Activated naive CD8-positive, alpha-beta T cell treated with anti-CD3 and anti-CD28 coated beads, Interleukin-2, amount 10 ng/mL, durations not matched to agents 7 days and 5 days (primary cell): ENCODE data around the gene B4GALT7. TPM values are rescaled to one million over a fixed set of nuclear protein-coding genes. Genes with fewer than 3 reads are reported as not detected.
"Not testable (repeated sequence)": the region's sequence is repeated elsewhere in the genome, so short reads cannot be mapped to it uniquely, and the experiment has no call there.

Experiments used
- ATAC-seq: fragments of 150-1000 bp; cut with Tn5 transposase; one replicate; pipeline ENCODE4 v1.10.0; 2021; ENCODE audit warnings: low read depth, moderate library complexity
- POLR2A ChIA-PET: fragments of 350-600 bp; sonication (Branson Sonifier 250); formaldehyde crosslinking; loops from one replicate; lab custom pipeline; 2021; ENCODE audit warnings: antibody characterized with exemption; lab: Charles Lee
- DNase-seq: peaks from one replicate; pipeline ENCODE4 v3.0.0; 2021
- H3K27ac Mint-ChIP-seq: one replicate; pipeline ENCODE4 v1.8.0; 2022; ENCODE audit warnings: mild to moderate bottlenecking, mixed read lengths
- H3K27me3 Mint-ChIP-seq: one replicate; pipeline ENCODE4 v1.8.0; 2022; ENCODE audit warnings: mild to moderate bottlenecking, moderate library complexity, mixed read lengths
- H3K36me3 Mint-ChIP-seq: one replicate; pipeline ENCODE4 v1.8.0; 2021; ENCODE audit warnings: mild to moderate bottlenecking, mixed read lengths
- H3K4me1 Mint-ChIP-seq: one replicate; pipeline ENCODE4 v1.8.0; 2021; ENCODE audit warnings: mixed read lengths
- H3K4me3 Mint-ChIP-seq: one replicate; pipeline ENCODE4 v1.8.0; 2022; ENCODE audit warnings: mild to moderate bottlenecking, moderate library complexity, mixed read lengths
- H3K9me3 Mint-ChIP-seq: one replicate; pipeline ENCODE4 v1.8.0; 2021; ENCODE audit warnings: mixed read lengths
- total RNA-seq, 2 experiments: library from RNA; stranded (reverse); gene quantifications; one replicate each; pipeline ENCODE4 v1.2.3, GENCODE V29; 2021

The B4GALT7 gene
- total RNA-seq, 2 experiments from 2014 or later, result 26.2 to 28.5 TPM

- DNase-seq (peak; percentile 72), ATAC-seq (peak; percentile 87)
- Mint-ChIP-seq H3K4me3 (no peak overlapping the region), H3K36me3 (peaks cover 2% of the 10 kb centered on the region), H3K9me3 (no peaks in the 10 kb centered on the region), H3K4me1 (peaks cover 4% of the 10 kb centered on the region), H3K27ac (peak overlapping the region; percentile 16), H3K27me3 (no peaks in the 10 kb centered on the region)
- POLR2A ChIA-PET, result no interaction called here
Observed at GRCh38 chr5:177607452-177608192, 7.7 kb downstream of the B4GALT7 start.

- peak overlapping the region; percentile 16 for H3K27ac Mint-ChIP-seq
- ATAC-seq (no peak), DNase-seq (no peak)
- H3K36me3 Mint-ChIP-seq, result peaks cover 2% of the 10 kb centered on the region
- H3K4me1 Mint-ChIP-seq, result peaks cover 5% of the 10 kb centered on the region
- POLR2A ChIA-PET, result no interaction called here
- no peaks in the 10 kb centered on the region for H3K9me3 Mint-ChIP-seq
- no peaks in the 10 kb centered on the region for H3K27me3 Mint-ChIP-seq
- no peak overlapping the region for H3K4me3 Mint-ChIP-seq
Observed at GRCh38 chr5:177608243-177609075, 8.5 kb downstream of the B4GALT7 start.

- H3K4me1 Mint-ChIP-seq, result peaks cover 5% of the 10 kb centered on the region
- H3K4me3 Mint-ChIP-seq, result no peak overlapping the region
- no peaks in the 10 kb centered on the region for H3K9me3 Mint-ChIP-seq
- ATAC-seq (no peak), DNase-seq (no peak)
- POLR2A ChIA-PET, result no interaction called here
- H3K27me3 Mint-ChIP-seq, result no peaks in the 10 kb centered on the region
- no peak overlapping the region for H3K27ac Mint-ChIP-seq
- peaks cover 2% of the 10 kb centered on the region for H3K36me3 Mint-ChIP-seq
Observed at GRCh38 chr5:177609076-177610059, 9.4 kb downstream of the B4GALT7 start.

GRCh38 chr5:177610131-177610769, 10.3 kb downstream of the B4GALT7 start:
- Mint-ChIP-seq H3K4me3 (no peak overlapping the region), H3K27me3 (no peaks in the 10 kb centered on the region), H3K36me3 (peaks cover 2% of the 10 kb centered on the region), H3K27ac (no peak overlapping the region), H3K4me1 (peaks cover 5% of the 10 kb centered on the region), H3K9me3 (no peaks in the 10 kb centered on the region)
- DNase-seq (no peak), ATAC-seq (no peak)
- POLR2A ChIA-PET, result no interaction called here

- Mint-ChIP-seq H3K27me3 (no peaks in the 10 kb centered on the region), H3K4me1 (peaks cover 5% of the 10 kb centered on the region), H3K36me3 (peaks cover 2% of the 10 kb centered on the region), H3K4me3 (no peak overlapping the region), H3K27ac (no peak overlapping the region), H3K9me3 (no peaks in the 10 kb centered on the region)
- POLR2A ChIA-PET, result interaction anchor here (0.6 kb wide), 1 partner anchor 130 kb away, joined by 4 read pairs; no protein-coding TSS in a partner anchor
- no peak for ATAC-seq
- DNase-seq, result no peak
Observed at GRCh38 chr5:177610770-177611445, 11.0 kb downstream of the B4GALT7 start.

GRCh38 chr5:177611446-177612214, 11.7 kb downstream of the B4GALT7 start:
- Mint-ChIP-seq H3K9me3 (no peaks in the 10 kb centered on the region), H3K27me3 (no peaks in the 10 kb centered on the region), H3K4me1 (peaks cover 5% of the 10 kb centered on the region), H3K36me3 (peaks cover 5% of the 10 kb centered on the region), H3K27ac (no peak overlapping the region), H3K4me3 (no peak overlapping the region)
- no peak for ATAC-seq
- no peak for DNase-seq
- POLR2A ChIA-PET, result interaction anchor here (0.6 kb wide), 1 partner anchor 131 kb away, joined by 4 read pairs; no protein-coding TSS in a partner anchor

DNA sequence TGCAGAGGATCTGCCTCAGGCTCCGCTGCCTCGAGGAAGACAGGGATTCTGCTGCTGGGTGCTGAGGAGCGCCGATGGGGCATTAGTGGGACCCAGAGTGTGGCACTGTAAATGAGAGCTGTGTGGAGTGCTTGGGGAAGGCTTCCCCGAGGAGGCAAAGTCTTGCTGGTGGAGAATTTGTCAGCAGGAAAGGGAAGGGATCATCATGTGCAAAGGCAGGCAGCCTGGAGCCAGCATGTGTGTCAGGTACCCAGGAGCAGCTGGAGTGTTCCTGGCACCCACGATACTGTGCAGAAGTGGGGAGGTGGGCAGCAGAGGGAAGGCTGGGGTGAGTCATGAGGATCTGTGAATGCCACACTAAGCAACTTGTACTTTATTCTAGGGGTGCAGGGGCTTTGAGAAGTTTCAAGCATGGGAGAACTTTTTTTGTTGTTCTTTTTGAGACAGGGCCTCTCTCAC, 12.3 kb downstream of the B4GALT7 start:
- ATAC-seq (no peak), DNase-seq (no peak)
- Mint-ChIP-seq H3K27me3 (no peaks in the 10 kb centered on the region), H3K9me3 (no peaks in the 10 kb centered on the region), H3K36me3 (peaks cover 5% of the 10 kb centered on the region), H3K4me1 (peaks cover 5% of the 10 kb centered on the region), H3K4me3 (no peak overlapping the region), H3K27ac (no peak overlapping the region)
- POLR2A ChIA-PET, result no interaction called here

DNA sequence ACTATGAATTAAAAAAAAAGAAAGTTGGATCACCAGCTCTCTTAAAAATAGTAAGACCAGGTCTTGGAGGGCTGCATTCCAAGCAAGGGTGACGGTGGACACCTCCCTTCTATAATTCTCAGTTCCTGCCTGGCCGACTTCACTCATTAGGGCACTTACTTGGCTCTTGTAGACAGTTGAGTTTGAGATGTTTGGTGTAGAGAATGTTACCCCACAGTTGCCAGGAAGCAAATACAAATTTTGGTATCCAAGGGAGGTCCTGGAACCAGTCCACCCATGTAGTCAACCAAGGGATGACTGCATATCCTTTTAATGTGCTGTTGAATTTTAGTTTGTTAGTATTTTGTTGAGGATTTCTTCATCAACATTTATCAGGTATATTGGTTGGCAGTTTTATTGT, 20.6 kb downstream of the B4GALT7 start:
- Mint-ChIP-seq H3K9me3 (peaks cover 3% of the 10 kb centered on the region), H3K27ac (no peak overlapping the region), H3K27me3 (no peaks in the 10 kb centered on the region), H3K36me3 (peaks cover 49% of the 10 kb centered on the region), H3K4me3 (no peak overlapping the region), H3K4me1 (peaks cover 2% of the 10 kb centered on the region)
- DNase-seq (no peak), ATAC-seq (no peak)
- POLR2A ChIA-PET, result no interaction called here

GRCh38 chr5:177624172-177624571, 24.2 kb downstream of the B4GALT7 start:
- H3K27ac Mint-ChIP-seq, ATAC-seq, DNase-seq, POLR2A ChIA-PET, H3K9me3 Mint-ChIP-seq, H3K4me1 Mint-ChIP-seq, H3K4me3 Mint-ChIP-seq, H3K27me3 Mint-ChIP-seq: not testable (repeated sequence)
- peaks cover 36% of the 10 kb centered on the region for H3K36me3 Mint-ChIP-seq

DNA sequence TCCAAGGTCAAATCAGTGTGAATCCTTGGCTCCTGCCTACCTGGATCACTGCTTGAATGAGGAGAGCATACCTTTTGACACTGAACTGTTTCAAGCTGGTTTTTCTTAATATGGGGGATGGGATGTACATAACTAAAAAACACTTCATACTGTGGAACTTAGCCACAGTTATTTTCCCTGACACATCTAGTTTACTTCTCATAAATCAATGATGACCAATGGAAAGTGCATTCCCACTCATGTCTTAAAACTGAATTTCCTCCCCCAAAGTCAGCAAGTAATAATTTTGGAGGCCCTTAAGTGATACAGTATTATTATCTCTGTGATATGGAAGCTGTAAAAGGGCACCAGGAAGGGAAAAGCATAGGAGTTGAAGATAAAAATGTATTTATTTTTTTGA, 30.3 kb downstream of the B4GALT7 start:
- H3K9me3 Mint-ChIP-seq, ATAC-seq, H3K4me3 Mint-ChIP-seq, H3K27ac Mint-ChIP-seq, DNase-seq, H3K27me3 Mint-ChIP-seq, POLR2A ChIA-PET, H3K4me1 Mint-ChIP-seq: not testable (repeated sequence)
- H3K36me3 Mint-ChIP-seq, result peaks cover 16% of the 10 kb centered on the region

GRCh38 chr5:177634912-177635311, 35.0 kb downstream of the B4GALT7 start:
- DNase-seq, H3K4me1 Mint-ChIP-seq, POLR2A ChIA-PET, H3K27ac Mint-ChIP-seq, ATAC-seq, H3K27me3 Mint-ChIP-seq, H3K4me3 Mint-ChIP-seq: not testable (repeated sequence)
- Mint-ChIP-seq H3K36me3 (peaks cover 28% of the 10 kb centered on the region), H3K9me3 (peaks cover 16% of the 10 kb centered on the region)
